AG08396 (cell line): ENCODE results near the gene ZNF646.

Experiments used
- DNase-seq: peaks from one replicate; pipeline ENCODE4 v3.0.0; 2012; ENCODE audit warnings: low spot score, mixed read lengths

ZNF646 gene

GRCh38 chr16:31130899-31131298 lies 56.7 kb downstream of the ZNF646 start:
- DNase-seq: no peak

GRCh38 chr16:31131416-31131815 lies 57.2 kb downstream of the ZNF646 start:
- no peak for DNase-seq

- DNase-seq: no peak
Measured at GRCh38 chr16:31131841-31132271, 57.6 kb downstream of the ZNF646 start.

- no peak for DNase-seq
Measured at GRCh38 chr16:31132303-31132979, 58.2 kb downstream of the ZNF646 start.

GRCh38 chr16:31133046-31133501 lies 58.9 kb downstream of the ZNF646 start:
- DNase-seq: no peak
